Measurements from ENCODE around the gene DENND2A. TPM values are rescaled to one million over a fixed set of nuclear protein-coding genes. Genes with fewer than 3 reads are reported as not detected.

Gene DENND2A
- total and polyA plus RNA-seq, 4 donors = 1.2 to 7.4 (median 2.3) TPM

DNA sequence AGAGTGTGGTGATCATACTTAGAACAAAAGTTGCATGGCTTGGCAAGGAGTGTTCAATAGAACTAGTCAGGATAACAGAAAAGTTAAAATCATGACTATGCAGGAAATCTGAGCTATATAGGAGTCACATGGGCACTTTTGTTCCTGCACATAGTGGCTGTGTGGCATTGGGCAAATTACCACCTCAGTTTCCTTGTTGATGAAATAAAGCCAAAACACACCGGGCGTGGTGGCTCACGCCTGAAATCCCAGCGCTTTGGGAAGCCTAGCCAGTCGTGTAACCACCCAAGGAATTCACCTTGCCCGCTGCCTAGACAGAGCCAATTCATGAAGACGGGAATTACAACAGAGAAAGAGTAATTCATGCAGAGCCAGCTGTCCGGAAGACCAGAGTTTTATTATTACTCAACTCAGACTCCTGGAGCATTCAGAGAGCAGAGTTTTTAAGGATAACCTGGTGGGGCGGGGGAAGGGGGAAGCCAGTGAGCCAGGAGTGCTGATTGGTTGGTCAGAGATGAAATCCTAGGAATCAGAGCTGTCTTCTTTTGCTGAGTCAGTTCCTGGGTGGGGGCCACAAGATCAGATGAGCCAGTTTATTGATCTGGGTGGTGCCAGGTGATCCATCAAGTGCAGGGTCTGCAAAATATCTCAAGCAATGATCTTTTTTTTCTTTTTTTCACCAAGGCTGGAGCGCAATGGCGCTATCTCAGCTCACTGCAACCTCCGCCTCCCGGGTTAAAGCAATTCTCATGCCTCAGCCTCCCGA lies 154.9 kb downstream of the DENND2A start:
- Histone ChIP-seq H3K27ac (ENCODE audit: low read depth in 1 of 2, low read length in 2 of 2) (no peak overlapping the region), H3K4me1 (ENCODE audit: control insufficient read depth in 4 of 4, insufficient read depth in 4 of 4, low read length in 3 of 4) (no peaks in the 10 kb centered on the region), H3K27me3 (ENCODE audit: control insufficient read depth in 4 of 4, insufficient read depth in 4 of 4, low read length in 3 of 4) (no peaks in the 10 kb centered on the region), H3K9me3 (ENCODE audit: control insufficient read depth in 4 of 4, low read length in 3 of 4) (no peaks in the 10 kb centered on the region), H3K4me3 (ENCODE audit: low read depth in 1 of 3, low read length in 3 of 3) (no peak overlapping the region), H3K36me3 (ENCODE audit: control insufficient read depth in 4 of 4, insufficient read depth in 3 of 4, low read depth in 1 of 4, low read length in 3 of 4) (no peaks in the 10 kb centered on the region), H3K9ac (ENCODE audit: low read depth in 1 of 2, low read length in 2 of 2) (no peak overlapping the region)
- TF ChIP-seq FOXA1 (IDR thresholded peaks at IDR 0.05) (no peak), HNF4G (IDR thresholded peaks at IDR 0.05) (no peak), YY1 (IDR thresholded peaks at IDR 0.05) (no peak), GABPA (IDR thresholded peaks at IDR 0.05 in 1 of 2, conservative IDR thresholded peaks at IDR 0.05 in 1 of 2) (no peak), TAF1 (conservative IDR thresholded peaks at IDR 0.05) (no peak), FOXA2 (IDR thresholded peaks at IDR 0.05) (no peak), HNF4A (conservative IDR thresholded peaks at IDR 0.05) (no peak), SP1 (IDR thresholded peaks at IDR 0.05) (no peak), RAD21 (IDR thresholded peaks at IDR 0.05) (no peak), JUND (IDR thresholded peaks at IDR 0.05) (no peak)
- TF ChIP-seq, protein P1, sequence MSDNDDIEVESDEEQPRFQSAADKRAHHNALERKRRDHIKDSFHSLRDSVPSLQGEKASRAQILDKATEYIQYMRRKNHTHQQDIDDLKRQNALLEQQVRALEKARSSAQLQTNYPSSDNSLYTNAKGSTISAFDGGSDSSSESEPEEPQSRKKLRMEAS (IDR thresholded peaks at IDR 0.05) = no peak
- TF ChIP-seq, protein P2, sequence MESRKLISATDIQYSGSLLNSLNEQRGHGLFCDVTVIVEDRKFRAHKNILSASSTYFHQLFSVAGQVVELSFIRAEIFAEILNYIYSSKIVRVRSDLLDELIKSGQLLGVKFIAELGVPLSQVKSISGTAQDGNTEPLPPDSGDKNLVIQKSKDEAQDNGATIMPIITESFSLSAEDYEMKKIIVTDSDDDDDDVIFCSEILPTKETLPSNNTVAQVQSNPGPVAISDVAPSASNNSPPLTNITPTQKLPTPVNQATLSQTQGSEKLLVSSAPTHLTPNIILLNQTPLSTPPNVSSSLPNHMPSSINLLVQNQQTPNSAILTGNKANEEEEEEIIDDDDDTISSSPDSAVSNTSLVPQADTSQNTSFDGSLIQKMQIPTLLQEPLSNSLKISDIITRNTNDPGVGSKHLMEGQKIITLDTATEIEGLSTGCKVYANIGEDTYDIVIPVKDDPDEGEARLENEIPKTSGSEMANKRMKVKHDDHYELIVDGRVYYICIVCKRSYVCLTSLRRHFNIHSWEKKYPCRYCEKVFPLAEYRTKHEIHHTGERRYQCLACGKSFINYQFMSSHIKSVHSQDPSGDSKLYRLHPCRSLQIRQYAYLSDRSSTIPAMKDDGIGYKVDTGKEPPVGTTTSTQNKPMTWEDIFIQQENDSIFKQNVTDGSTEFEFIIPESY (IDR thresholded peaks at IDR 0.05) = no peak
- WGBS = 72% methylated on average over 14 of the region's 14 CpGs
- DNase-seq (ENCODE audit: low spot score) = no peak

DNA sequence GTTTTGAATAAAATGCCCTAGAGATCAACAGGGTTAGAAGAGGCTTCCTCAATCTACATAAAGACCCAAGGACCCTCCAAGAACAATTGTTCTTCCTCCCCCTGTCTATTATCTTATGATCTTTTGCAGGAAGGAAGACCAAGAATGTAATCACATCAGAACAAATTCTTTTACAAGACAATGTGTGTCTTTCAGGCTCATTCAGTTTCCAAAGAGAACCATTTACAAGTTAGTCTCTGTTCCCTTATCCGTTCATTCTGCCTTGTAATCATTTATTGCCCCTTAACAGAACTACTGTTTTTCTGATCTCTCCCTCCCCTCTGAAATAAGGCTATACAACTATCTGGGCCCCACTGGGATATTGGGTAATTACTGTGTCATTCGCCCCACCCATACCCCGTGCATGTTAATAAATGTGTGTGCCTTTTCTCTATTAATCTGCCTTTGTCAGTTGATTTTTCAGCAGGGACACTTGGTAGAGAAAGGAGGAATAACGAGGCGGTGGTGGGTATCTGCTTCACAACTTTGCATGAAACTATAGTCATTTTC lies 155.6 kb downstream of the DENND2A start:
- H3K4me1 ChIP-seq (ENCODE audit: control insufficient read depth in 4 of 4, insufficient read depth in 4 of 4, low read length in 3 of 4) = no peaks in the 10 kb centered on the region
- no peak for DNase-seq (ENCODE audit: low spot score)
- no peaks in the 10 kb centered on the region for H3K9me3 ChIP-seq (ENCODE audit: control insufficient read depth in 4 of 4, low read length in 3 of 4)
- no peaks in the 10 kb centered on the region for H3K27me3 ChIP-seq (ENCODE audit: control insufficient read depth in 4 of 4, insufficient read depth in 4 of 4, low read length in 3 of 4)
- H3K27ac ChIP-seq (ENCODE audit: low read depth in 1 of 2, low read length in 2 of 2) = no peak overlapping the region
- H3K9ac ChIP-seq (ENCODE audit: low read depth in 1 of 2, low read length in 2 of 2) = no peak overlapping the region
- no peaks in the 10 kb centered on the region for H3K36me3 ChIP-seq (ENCODE audit: control insufficient read depth in 4 of 4, insufficient read depth in 3 of 4, low read depth in 1 of 4, low read length in 3 of 4)
- H3K4me3 ChIP-seq (ENCODE audit: low read depth in 1 of 3, low read length in 3 of 3) = no peak overlapping the region
- WGBS = 70% methylated on average over 5 of the region's 5 CpGs
- TF ChIP-seq FOXA1 (IDR thresholded peaks at IDR 0.05) (no peak), YY1 (IDR thresholded peaks at IDR 0.05) (no peak), TAF1 (conservative IDR thresholded peaks at IDR 0.05) (no peak), NR2F2 (IDR thresholded peaks at IDR 0.05) (no peak), RXRA (IDR thresholded peaks at IDR 0.05) (no peak), FOXA2 (IDR thresholded peaks at IDR 0.05) (no peak), HNF4A (conservative IDR thresholded peaks at IDR 0.05) (no peak), JUND (IDR thresholded peaks at IDR 0.05) (no peak), GABPA (IDR thresholded peaks at IDR 0.05 in 1 of 2, conservative IDR thresholded peaks at IDR 0.05 in 1 of 2) (no peak), RAD21 (IDR thresholded peaks at IDR 0.05) (no peak), SP1 (IDR thresholded peaks at IDR 0.05) (no peak), EGR1 (IDR thresholded peaks at IDR 0.05; ENCODE audit: low read depth in 2 of 2) (no peak)
- TF ChIP-seq, protein P3, sequence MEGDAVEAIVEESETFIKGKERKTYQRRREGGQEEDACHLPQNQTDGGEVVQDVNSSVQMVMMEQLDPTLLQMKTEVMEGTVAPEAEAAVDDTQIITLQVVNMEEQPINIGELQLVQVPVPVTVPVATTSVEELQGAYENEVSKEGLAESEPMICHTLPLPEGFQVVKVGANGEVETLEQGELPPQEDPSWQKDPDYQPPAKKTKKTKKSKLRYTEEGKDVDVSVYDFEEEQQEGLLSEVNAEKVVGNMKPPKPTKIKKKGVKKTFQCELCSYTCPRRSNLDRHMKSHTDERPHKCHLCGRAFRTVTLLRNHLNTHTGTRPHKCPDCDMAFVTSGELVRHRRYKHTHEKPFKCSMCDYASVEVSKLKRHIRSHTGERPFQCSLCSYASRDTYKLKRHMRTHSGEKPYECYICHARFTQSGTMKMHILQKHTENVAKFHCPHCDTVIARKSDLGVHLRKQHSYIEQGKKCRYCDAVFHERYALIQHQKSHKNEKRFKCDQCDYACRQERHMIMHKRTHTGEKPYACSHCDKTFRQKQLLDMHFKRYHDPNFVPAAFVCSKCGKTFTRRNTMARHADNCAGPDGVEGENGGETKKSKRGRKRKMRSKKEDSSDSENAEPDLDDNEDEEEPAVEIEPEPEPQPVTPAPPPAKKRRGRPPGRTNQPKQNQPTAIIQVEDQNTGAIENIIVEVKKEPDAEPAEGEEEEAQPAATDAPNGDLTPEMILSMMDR (IDR thresholded peaks at IDR 0.05; ENCODE audit: low read depth, low read length, missing input control) = no peak
- TF ChIP-seq, protein P4, sequence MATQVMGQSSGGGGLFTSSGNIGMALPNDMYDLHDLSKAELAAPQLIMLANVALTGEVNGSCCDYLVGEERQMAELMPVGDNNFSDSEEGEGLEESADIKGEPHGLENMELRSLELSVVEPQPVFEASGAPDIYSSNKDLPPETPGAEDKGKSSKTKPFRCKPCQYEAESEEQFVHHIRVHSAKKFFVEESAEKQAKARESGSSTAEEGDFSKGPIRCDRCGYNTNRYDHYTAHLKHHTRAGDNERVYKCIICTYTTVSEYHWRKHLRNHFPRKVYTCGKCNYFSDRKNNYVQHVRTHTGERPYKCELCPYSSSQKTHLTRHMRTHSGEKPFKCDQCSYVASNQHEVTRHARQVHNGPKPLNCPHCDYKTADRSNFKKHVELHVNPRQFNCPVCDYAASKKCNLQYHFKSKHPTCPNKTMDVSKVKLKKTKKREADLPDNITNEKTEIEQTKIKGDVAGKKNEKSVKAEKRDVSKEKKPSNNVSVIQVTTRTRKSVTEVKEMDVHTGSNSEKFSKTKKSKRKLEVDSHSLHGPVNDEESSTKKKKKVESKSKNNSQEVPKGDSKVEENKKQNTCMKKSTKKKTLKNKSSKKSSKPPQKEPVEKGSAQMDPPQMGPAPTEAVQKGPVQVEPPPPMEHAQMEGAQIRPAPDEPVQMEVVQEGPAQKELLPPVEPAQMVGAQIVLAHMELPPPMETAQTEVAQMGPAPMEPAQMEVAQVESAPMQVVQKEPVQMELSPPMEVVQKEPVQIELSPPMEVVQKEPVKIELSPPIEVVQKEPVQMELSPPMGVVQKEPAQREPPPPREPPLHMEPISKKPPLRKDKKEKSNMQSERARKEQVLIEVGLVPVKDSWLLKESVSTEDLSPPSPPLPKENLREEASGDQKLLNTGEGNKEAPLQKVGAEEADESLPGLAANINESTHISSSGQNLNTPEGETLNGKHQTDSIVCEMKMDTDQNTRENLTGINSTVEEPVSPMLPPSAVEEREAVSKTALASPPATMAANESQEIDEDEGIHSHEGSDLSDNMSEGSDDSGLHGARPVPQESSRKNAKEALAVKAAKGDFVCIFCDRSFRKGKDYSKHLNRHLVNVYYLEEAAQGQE (IDR thresholded peaks at IDR 0.05) = no peak
- TF ChIP-seq, protein P5, sequence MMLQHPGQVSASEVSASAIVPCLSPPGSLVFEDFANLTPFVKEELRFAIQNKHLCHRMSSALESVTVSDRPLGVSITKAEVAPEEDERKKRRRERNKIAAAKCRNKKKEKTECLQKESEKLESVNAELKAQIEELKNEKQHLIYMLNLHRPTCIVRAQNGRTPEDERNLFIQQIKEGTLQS (IDR thresholded peaks at IDR 0.05) = no peak
- TF ChIP-seq, protein P1 (IDR thresholded peaks at IDR 0.05) = no peak
- TF ChIP-seq, protein P2 (IDR thresholded peaks at IDR 0.05) = no peak

All from liver (tissue), 9 donors.